DOHH2 (cell line): ENCODE results near the gene OR52A5.

ENCODE experiments used
- CTCF ChIP-seq: fragments of 200-600 bp; sonication (generic); IDR thresholded peaks from one replicate; pipeline ENCODE4 v1.5.1; 2014; ENCODE audit warnings: antibody characterized with exemption, mild to moderate bottlenecking, low read depth, low read length; ENCODE audit not compliant: poor library complexity, severe bottlenecking
- EZH2phosphoT487 ChIP-seq: fragments of 200-600 bp; sonication (generic); IDR thresholded peaks from 2 replicates; pipeline ENCODE4 v1.6.1; 2017; ENCODE audit warnings: borderline replicate concordance, mild to moderate bottlenecking, antibody characterized with exemption, low read length, moderate library complexity, mixed read lengths

GRCh38 chr11:5088556-5088955 lies 49.6 kb downstream of the OR52A5 start:
- TF ChIP-seq CTCF (no peak), EZH2phosphoT487 (no peak)
